ENCODE results near the gene PDGFB. TPM values are rescaled to one million over a fixed set of nuclear protein-coding genes. Genes with fewer than 3 reads are reported as not detected.

PDGFB gene
- total RNA-seq, 1 experiment from 2014 or later: 9.2 TPM

DNA sequence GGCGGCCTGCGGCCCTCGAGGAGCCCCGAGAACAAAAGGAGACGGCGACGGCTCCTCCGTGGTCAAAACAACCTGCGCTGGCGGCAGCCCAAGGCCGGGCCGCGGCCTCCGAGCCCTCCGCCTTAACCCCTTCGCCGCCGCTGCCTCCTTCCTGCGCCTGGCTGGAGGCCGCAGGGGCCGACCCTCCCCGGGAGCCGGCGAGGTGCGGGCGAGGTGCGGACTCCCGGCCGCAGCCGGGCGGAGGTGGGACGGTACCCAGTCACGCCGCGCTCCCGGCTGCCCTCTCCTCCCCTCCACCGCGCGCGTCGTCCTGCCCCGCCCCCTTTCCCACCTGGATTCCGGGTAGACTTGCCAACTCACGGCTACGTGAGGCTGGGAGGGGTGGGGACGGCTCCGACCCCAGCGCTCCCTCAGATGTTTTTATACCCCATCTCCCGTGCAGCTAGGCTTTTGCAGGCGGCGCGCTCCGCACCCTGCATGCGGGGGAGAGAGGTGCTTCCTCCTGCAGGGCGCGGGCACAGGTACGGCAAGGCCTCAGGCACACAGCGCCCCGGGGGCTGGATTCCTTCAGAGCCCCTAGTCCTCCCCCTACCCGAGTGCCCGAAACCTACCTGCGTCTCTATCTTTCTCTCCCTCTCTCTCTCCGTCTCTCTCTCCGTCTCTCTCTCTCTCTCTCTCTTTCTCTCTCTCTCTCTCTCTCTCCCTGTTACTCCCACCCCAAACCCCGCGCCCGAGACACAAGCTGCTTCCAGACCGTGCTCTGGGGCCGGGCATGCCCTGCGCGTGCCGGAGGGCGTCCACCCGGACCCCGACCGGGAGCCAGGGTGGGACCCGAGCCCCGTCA lies 2.0 kb downstream of the PDGFB start:
- CTCF ChIA-PET: interaction anchor here (0.9 kb wide), 1 partner anchor 68 kb away, joined by 3 read pairs; no protein-coding TSS in a partner anchor
- TF ChIP-seq, protein P1, sequence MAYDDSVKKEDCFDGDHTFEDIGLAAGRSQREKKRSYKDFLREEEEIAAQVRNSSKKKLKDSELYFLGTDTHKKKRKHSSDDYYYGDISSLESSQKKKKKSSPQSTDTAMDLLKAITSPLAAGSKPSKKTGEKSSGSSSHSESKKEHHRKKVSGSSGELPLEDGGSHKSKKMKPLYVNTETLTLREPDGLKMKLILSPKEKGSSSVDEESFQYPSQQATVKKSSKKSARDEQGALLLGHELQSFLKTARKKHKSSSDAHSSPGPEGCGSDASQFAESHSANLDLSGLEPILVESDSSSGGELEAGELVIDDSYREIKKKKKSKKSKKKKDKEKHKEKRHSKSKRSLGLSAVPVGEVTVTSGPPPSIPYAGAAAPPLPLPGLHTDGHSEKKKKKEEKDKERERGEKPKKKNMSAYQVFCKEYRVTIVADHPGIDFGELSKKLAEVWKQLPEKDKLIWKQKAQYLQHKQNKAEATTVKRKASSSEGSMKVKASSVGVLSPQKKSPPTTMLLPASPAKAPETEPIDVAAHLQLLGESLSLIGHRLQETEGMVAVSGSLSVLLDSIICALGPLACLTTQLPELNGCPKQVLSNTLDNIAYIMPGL (CRISPR knock-in tag; IDR thresholded peaks at IDR 0.05): 0 out of 2 replicates have a peak, but pooled peaks have one; percentile 30
- TF ChIP-seq SP1 (CRISPR knock-in tag; conservative IDR thresholded peaks at IDR 0.05): 0 out of 2 replicates have a peak, but pooled peaks have one; percentile 27
- no peak for TF ChIP-seq SMAD3 (CRISPR knock-in tag; IDR thresholded peaks at IDR 0.05; ENCODE audit: borderline replicate concordance)
- peak overlapping the region; percentile 74 for H3K4me3 Mint-ChIP-seq
- DNase-seq (ENCODE audit: low spot score): peak; percentile 62
- H3K27ac Mint-ChIP-seq: no peak overlapping the region
- peaks cover 20% of the 10 kb centered on the region for H3K4me1 Mint-ChIP-seq
- H3K36me3 Mint-ChIP-seq: peaks cover 4% of the 10 kb centered on the region; the same call in 1 of the 2 replicates
- ATAC-seq: peak; percentile 28
- peaks cover 79% of the 10 kb centered on the region for H3K27me3 Mint-ChIP-seq (ENCODE audit: low read depth)
- no peaks in the 10 kb centered on the region for H3K9me3 Mint-ChIP-seq
- POLR2A ChIA-PET: interaction anchor here (0.7 to 1.0 kb wide), 3 partner anchors 12 to 68 kb away, joined by 3 to 4 read pairs (median 3); no protein-coding TSS in a partner anchor

DNA sequence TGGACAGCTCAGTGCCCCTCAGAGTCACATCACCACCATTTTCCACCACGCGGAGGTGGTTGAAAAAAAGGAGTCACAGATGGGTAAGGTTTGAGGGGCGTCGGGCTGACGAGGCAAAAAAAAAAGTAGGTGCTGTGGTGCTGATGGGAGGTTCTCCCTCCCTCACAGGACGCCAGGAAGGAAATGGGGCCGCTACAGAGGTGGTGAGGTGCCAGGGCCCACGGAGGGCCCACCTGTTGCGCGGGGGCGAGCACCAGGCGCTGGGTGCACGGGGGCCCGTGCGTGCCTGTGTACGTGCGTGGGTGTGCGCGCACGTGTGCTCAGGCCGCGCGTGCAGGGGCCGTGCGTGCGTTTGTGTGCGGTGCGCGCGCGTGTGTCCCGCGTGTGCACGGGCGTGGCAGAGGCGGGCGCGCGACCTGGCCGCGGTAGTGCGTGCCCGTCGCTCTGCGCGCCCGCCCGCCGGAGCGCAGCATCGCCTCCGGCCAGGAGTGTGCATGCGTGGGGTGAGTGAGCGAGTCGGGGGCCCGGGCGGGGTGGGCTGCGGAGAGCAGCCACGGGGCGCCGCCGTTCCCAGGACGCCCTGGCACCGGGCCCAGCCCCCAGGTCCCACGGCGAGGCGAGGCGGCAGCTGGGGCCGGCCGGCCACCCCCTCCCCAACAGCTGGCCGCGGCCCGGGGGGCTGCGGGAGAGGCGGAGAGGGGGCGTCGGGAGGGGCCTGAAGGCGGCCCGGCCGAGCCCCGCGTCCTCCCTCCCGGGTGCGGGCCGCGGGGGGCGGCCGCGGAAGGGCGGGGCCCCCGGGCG lies 2.8 kb downstream of the PDGFB start:
- ChIA-PET POLR2A (interaction anchor here (0.7 to 1.0 kb wide), 2 partner anchors 11 to 35 kb away, joined by 3 read pairs; no protein-coding TSS in a partner anchor), CTCF (interaction anchor here (1.0 to 1.6 kb wide), 8 partner anchors 11 to 89 kb away, joined by 3 to 12 read pairs (median 5); no protein-coding TSS in a partner anchor)
- no peak for DNase-seq (ENCODE audit: low spot score)
- ATAC-seq: no peak
- TF ChIP-seq, protein P2, sequence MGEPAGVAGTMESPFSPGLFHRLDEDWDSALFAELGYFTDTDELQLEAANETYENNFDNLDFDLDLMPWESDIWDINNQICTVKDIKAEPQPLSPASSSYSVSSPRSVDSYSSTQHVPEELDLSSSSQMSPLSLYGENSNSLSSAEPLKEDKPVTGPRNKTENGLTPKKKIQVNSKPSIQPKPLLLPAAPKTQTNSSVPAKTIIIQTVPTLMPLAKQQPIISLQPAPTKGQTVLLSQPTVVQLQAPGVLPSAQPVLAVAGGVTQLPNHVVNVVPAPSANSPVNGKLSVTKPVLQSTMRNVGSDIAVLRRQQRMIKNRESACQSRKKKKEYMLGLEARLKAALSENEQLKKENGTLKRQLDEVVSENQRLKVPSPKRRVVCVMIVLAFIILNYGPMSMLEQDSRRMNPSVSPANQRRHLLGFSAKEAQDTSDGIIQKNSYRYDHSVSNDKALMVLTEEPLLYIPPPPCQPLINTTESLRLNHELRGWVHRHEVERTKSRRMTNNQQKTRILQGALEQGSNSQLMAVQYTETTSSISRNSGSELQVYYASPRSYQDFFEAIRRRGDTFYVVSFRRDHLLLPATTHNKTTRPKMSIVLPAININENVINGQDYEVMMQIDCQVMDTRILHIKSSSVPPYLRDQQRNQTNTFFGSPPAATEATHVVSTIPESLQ (CRISPR knock-in tag; IDR thresholded peaks at IDR 0.05): no peak
- TF ChIP-seq, protein P3, sequence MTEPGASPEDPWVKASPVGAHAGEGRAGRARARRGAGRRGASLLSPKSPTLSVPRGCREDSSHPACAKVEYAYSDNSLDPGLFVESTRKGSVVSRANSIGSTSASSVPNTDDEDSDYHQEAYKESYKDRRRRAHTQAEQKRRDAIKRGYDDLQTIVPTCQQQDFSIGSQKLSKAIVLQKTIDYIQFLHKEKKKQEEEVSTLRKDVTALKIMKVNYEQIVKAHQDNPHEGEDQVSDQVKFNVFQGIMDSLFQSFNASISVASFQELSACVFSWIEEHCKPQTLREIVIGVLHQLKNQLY (CRISPR knock-in tag; IDR thresholded peaks at IDR 0.05): no peak
- TF ChIP-seq FOXJ3 (CRISPR knock-in tag; IDR thresholded peaks at IDR 0.05; ENCODE audit: borderline replicate concordance): no peak
- TF ChIP-seq, protein P4, sequence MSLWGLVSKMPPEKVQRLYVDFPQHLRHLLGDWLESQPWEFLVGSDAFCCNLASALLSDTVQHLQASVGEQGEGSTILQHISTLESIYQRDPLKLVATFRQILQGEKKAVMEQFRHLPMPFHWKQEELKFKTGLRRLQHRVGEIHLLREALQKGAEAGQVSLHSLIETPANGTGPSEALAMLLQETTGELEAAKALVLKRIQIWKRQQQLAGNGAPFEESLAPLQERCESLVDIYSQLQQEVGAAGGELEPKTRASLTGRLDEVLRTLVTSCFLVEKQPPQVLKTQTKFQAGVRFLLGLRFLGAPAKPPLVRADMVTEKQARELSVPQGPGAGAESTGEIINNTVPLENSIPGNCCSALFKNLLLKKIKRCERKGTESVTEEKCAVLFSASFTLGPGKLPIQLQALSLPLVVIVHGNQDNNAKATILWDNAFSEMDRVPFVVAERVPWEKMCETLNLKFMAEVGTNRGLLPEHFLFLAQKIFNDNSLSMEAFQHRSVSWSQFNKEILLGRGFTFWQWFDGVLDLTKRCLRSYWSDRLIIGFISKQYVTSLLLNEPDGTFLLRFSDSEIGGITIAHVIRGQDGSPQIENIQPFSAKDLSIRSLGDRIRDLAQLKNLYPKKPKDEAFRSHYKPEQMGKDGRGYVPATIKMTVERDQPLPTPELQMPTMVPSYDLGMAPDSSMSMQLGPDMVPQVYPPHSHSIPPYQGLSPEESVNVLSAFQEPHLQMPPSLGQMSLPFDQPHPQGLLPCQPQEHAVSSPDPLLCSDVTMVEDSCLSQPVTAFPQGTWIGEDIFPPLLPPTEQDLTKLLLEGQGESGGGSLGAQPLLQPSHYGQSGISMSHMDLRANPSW (CRISPR knock-in tag; conservative IDR thresholded peaks at IDR 0.05; ENCODE audit: low read depth): no peak
- 0 out of 2 replicates have a peak, but pooled peaks have one; percentile 26 for TF ChIP-seq ZNF423 (CRISPR knock-in tag; IDR thresholded peaks at IDR 0.05)
- TF ChIP-seq, protein P5, sequence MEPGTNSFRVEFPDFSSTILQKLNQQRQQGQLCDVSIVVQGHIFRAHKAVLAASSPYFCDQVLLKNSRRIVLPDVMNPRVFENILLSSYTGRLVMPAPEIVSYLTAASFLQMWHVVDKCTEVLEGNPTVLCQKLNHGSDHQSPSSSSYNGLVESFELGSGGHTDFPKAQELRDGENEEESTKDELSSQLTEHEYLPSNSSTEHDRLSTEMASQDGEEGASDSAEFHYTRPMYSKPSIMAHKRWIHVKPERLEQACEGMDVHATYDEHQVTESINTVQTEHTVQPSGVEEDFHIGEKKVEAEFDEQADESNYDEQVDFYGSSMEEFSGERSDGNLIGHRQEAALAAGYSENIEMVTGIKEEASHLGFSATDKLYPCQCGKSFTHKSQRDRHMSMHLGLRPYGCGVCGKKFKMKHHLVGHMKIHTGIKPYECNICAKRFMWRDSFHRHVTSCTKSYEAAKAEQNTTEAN (CRISPR knock-in tag; IDR thresholded peaks at IDR 0.05): 0 out of 2 replicates have a peak, but pooled peaks have one; percentile 70
- Mint-ChIP-seq H3K4me3 (peak overlapping the region; percentile 85), H3K27me3 (ENCODE audit: low read depth) (peaks cover 78% of the 10 kb centered on the region), H3K36me3 (peaks cover 4% of the 10 kb centered on the region; the same call in 1 of the 2 replicates), H3K9me3 (no peaks in the 10 kb centered on the region), H3K4me1 (peaks cover 26% of the 10 kb centered on the region), H3K27ac (peak overlapping the region; percentile 62; the same call in 1 of the 2 replicates)

Data from WTC11 (cell line).